H1 (cell line): ENCODE measurements around the gene SMG5. TPM values are rescaled to one million over a fixed set of nuclear protein-coding genes. Genes with fewer than 3 reads are reported as not detected.

Experiments
- CTCF ChIA-PET: fragments of 300-600 bp; sonication (Branson Sonifier 250); formaldehyde crosslinking; loops from one replicate; lab custom pipeline; 2021; ENCODE audit not compliant: partially characterized antibody; lab: Charles Lee
- POLR2A ChIA-PET: fragments of 300-600 bp; sonication (Branson Sonifier 250); formaldehyde crosslinking; loops from one replicate; lab custom pipeline; 2021; ENCODE audit warnings: inconsistent platforms; ENCODE audit not compliant: partially characterized antibody; lab: Charles Lee
- DNase-seq, 2 experiments: peaks; one replicate each; pipeline versions ENCODE4 v3.0.0 to v3.0.0-alpha.2; 2010 to 2022; ENCODE audit warnings: low spot score in 2 of 2, low read depth in 1 of 2, mixed read lengths in 1 of 2
- FAIRE-seq: peaks from 2 replicates; lab custom pipeline; 2011; peaks lifted over from hg19 to GRCh38; lab: Jason Lieb, UNC
- H2AFZ ChIP-seq: 2 replicates; pipeline ENCODE4 v1.8.1; 2012; ENCODE audit warnings: low read length, inconsistent platforms
- H2AK5ac ChIP-seq: 2 replicates; pipeline ENCODE4 v1.6.1; 2013; ENCODE audit warnings: low read depth, low read length
- H2BK120ac ChIP-seq: replicated peaks from 2 replicates; pipeline ENCODE3; 2013; ENCODE audit warnings: low read depth, low read length, inconsistent platforms
- H2BK12ac ChIP-seq: 2 replicates; pipeline ENCODE4 v1.6.1; 2013; ENCODE audit warnings: low read depth, low read length
- H2BK15ac ChIP-seq: 2 replicates; pipeline ENCODE4 v1.6.1; 2013; ENCODE audit warnings: low read length
- H2BK20ac ChIP-seq: 2 replicates; pipeline ENCODE4 v1.6.1; 2013; ENCODE audit warnings: low read length
- H2BK5ac ChIP-seq: 2 replicates; pipeline ENCODE4 v1.6.1; 2013; ENCODE audit warnings: low read depth, low read length
- H3K14ac ChIP-seq: 2 replicates; pipeline ENCODE4 v1.6.1; 2013; ENCODE audit warnings: inconsistent platforms; ENCODE audit not compliant: insufficient read length
- H3K18ac ChIP-seq: 2 replicates; pipeline ENCODE4 v1.6.1; 2013; ENCODE audit warnings: low read length; ENCODE audit errors: extremely low read depth
- H3K23ac ChIP-seq: 2 replicates; pipeline ENCODE4 v1.6.1; 2013; ENCODE audit warnings: inconsistent platforms; ENCODE audit not compliant: insufficient read length
- H3K23me2 ChIP-seq: 2 replicates; pipeline ENCODE4 v1.6.1; 2013; ENCODE audit warnings: low read depth, low read length
- H3K27ac ChIP-seq: 2 replicates; pipeline ENCODE4 v1.6.1; 2011; ENCODE audit warnings: low read depth, low read length, inconsistent platforms
- H3K27me3 ChIP-seq, 4 experiments: replicated peaks in 1 of 4; 1 replicate in 1 of 4; 2 replicates in 3 of 4; pipeline versions ENCODE4 v1.6.1 to v1.8.1; 2011 to 2013; ENCODE audit warnings: low read length in 3 of 4, mild to moderate bottlenecking in 3 of 4, inconsistent platforms in 2 of 4, mixed read lengths in 2 of 4, moderate library complexity in 1 of 4; ENCODE audit not compliant: control insufficient read depth in 3 of 4, insufficient read depth in 3 of 4; ENCODE audit errors: extremely low read depth in 1 of 4
- H3K36me3 ChIP-seq, 4 experiments: 2 replicates each; pipeline versions ENCODE4 v1.6.1 to v1.8.1; 2011 to 2013; ENCODE audit warnings: mild to moderate bottlenecking in 4 of 4, low read length in 3 of 4, moderate library complexity in 2 of 4, control low read depth in 1 of 4, inconsistent platforms in 1 of 4; ENCODE audit not compliant: insufficient read depth in 4 of 4, control insufficient read depth in 2 of 4
- H3K4ac ChIP-seq: replicated peaks from 2 replicates; pipeline ENCODE3; 2013; ENCODE audit warnings: low read length, low read depth, mixed read lengths, inconsistent platforms; ENCODE audit not compliant: insufficient read length
- H3K4me1 ChIP-seq, 4 experiments: replicated peaks in 1 of 4; 1 replicate in 1 of 4; 2 replicates in 3 of 4; pipeline versions ENCODE4 v1.6.1 to v1.8.1; 2011 to 2013; ENCODE audit warnings: low read length in 3 of 4, inconsistent platforms in 2 of 4, mixed read lengths in 1 of 4; ENCODE audit not compliant: insufficient read depth in 4 of 4, control insufficient read depth in 3 of 4
- H3K4me2 ChIP-seq, 2 experiments: 2 replicates each; pipeline versions ENCODE4 v1.6.1 to v1.8.1; 2011 to 2013; ENCODE audit warnings: low read depth in 2 of 2, low read length in 2 of 2, control low read depth in 1 of 2, inconsistent platforms in 1 of 2, mild to moderate bottlenecking in 1 of 2; ENCODE audit not compliant: insufficient read depth in 1 of 2
- H3K4me3 ChIP-seq, 4 experiments: fragments of 200-600, 300-600 bp in 1 of 4; sonication (generic), shearing (Covaris generic), sonication (Bioruptor Twin) in 1 of 4; 2 replicates each; pipeline versions ENCODE4 v1.5.1 to v1.8.1; 2011 to 2016; ENCODE audit warnings: low read length in 4 of 4, low read depth in 3 of 4, control low read depth in 2 of 4, inconsistent platforms in 2 of 4, mild to moderate bottlenecking in 2 of 4, mixed read lengths in 1 of 4, moderate library complexity in 1 of 4; ENCODE audit not compliant: insufficient read depth in 2 of 4; ENCODE audit errors: extremely low read depth in 1 of 4
- H3K56ac ChIP-seq: replicated peaks from 2 replicates; pipeline ENCODE3; 2013; ENCODE audit warnings: low read depth, mild to moderate bottlenecking, mixed read lengths, low read length, inconsistent platforms; ENCODE audit not compliant: insufficient read length
- H3K79me1 ChIP-seq: 2 replicates; pipeline ENCODE4 v1.6.1; 2013; ENCODE audit warnings: low read depth, low read length, control low read depth
- H3K79me2 ChIP-seq, 2 experiments: 2 replicates each; pipeline versions ENCODE4 v1.6.1 to v1.8.1; 2012 to 2013; ENCODE audit warnings: low read length in 2 of 2, mild to moderate bottlenecking in 2 of 2, inconsistent platforms in 1 of 2; ENCODE audit not compliant: insufficient read depth in 2 of 2, control insufficient read depth in 1 of 2
- H3K9ac ChIP-seq, 4 experiments: replicated peaks in 1 of 4; 1 replicate in 1 of 4; 2 replicates in 3 of 4; pipeline versions ENCODE4 v1.6.1 to v1.8.1; 2011 to 2013; ENCODE audit warnings: low read depth in 3 of 4, low read length in 3 of 4, control low read depth in 2 of 4, mild to moderate bottlenecking in 2 of 4, moderate library complexity in 2 of 4, inconsistent platforms in 1 of 4; ENCODE audit errors: extremely low read depth in 1 of 4
- H3K9me3 ChIP-seq, 2 experiments: 2 replicates each; pipeline versions ENCODE4 v1.6.1 to v1.8.1; 2012 to 2013; ENCODE audit warnings: mild to moderate bottlenecking in 2 of 2, moderate library complexity in 2 of 2, control low read depth in 1 of 2, inconsistent platforms in 1 of 2, low read depth in 1 of 2, low read length in 1 of 2, mixed read lengths in 1 of 2; ENCODE audit not compliant: insufficient read depth in 2 of 2
- H4K20me1 ChIP-seq, 2 experiments: replicated peaks in 1 of 2; 2 replicates each; pipeline versions ENCODE3 to v1.8.1; 2011 to 2013; ENCODE audit warnings: inconsistent platforms in 2 of 2, low read length in 2 of 2, mild to moderate bottlenecking in 1 of 2; ENCODE audit not compliant: insufficient read depth in 2 of 2, control insufficient read depth in 1 of 2
- H4K5ac ChIP-seq: 2 replicates; pipeline ENCODE4 v1.6.1; 2013; ENCODE audit warnings: low read length, low read depth, mixed read lengths, inconsistent platforms; ENCODE audit not compliant: insufficient read length
- H4K8ac ChIP-seq: 2 replicates; pipeline ENCODE4 v1.8.0; 2013; ENCODE audit warnings: mild to moderate bottlenecking, moderate library complexity, low read length, inconsistent platforms; ENCODE audit not compliant: insufficient read depth; ENCODE audit errors: extremely low read depth
- H4K91ac ChIP-seq: replicated peaks from 2 replicates; pipeline ENCODE3; 2013; ENCODE audit warnings: low read length, mixed read lengths, inconsistent platforms; ENCODE audit not compliant: insufficient read length
- GABPA ChIP-seq: IDR thresholded peaks from 2 replicates; pipeline ENCODE4 v1.6.1; 2011; ENCODE audit warnings: mild to moderate bottlenecking, low read length, moderate library complexity, borderline replicate concordance; ENCODE audit not compliant: insufficient read depth
- POLR2AphosphoS5 ChIP-seq: IDR thresholded peaks from 2 replicates; pipeline ENCODE4 v1.6.1; 2011; ENCODE audit warnings: low read depth, low read length
- WGBS, 2 experiments: shearing (Covaris generic) in 1 of 2; methylation state at CpG; one replicate each; pipeline versions ENCODE4 v1.1.6 to v1.1.7; 2013 to 2015; ENCODE audit warnings: low lambda C conversion rate in 2 of 2, mixed read lengths in 2 of 2, inconsistent platforms in 1 of 2, low coverage in 1 of 2, missing lambda C conversion rate in 1 of 2; ENCODE audit not compliant: insufficient replicate concordance in 2 of 2, insufficient coverage in 1 of 2, insufficient read length in 1 of 2; ENCODE audit errors: extremely low coverage in 1 of 2, missing lambda C conversion rate in 1 of 2; 5-methylcytosine and 5-hydroxymethylcytosine counted together
- polyA plus RNA-seq, 7 experiments: library from polyadenylated mRNA; depleted of rRNA in 3 of 7; stranded (reverse) in 5 of 7; unstranded in 2 of 7; fragments of >200 nt in 5 of 7; fragments of 200-250 nt in 2 of 7; gene quantifications; 1 replicate in 5 of 7; 2 replicates in 1 of 7; 4 replicates in 1 of 7; pipeline versions ENCODE4 v1.2.1 to v1.2.3, GENCODE V29; 2011 to 2013; ENCODE audit warnings: missing spikeins in 2 of 7, mixed read lengths in 2 of 7
- total RNA-seq: library from RNA; stranded (reverse); fragmentation: NEBNext Ultra II Directional; extraction: Animal tissue kit (Norgen Biotek cat#: 25700); gene quantifications from 2 replicates; pipeline ENCODE4 v1.2.1, GENCODE V29; 2021

SMG5 gene
- total and polyA plus RNA-seq, 2 of the 8 experiments (the other 6 are each of a cell fraction or from before 2014, with no cell fraction given): 32.7 to 98.0 TPM

DNA sequence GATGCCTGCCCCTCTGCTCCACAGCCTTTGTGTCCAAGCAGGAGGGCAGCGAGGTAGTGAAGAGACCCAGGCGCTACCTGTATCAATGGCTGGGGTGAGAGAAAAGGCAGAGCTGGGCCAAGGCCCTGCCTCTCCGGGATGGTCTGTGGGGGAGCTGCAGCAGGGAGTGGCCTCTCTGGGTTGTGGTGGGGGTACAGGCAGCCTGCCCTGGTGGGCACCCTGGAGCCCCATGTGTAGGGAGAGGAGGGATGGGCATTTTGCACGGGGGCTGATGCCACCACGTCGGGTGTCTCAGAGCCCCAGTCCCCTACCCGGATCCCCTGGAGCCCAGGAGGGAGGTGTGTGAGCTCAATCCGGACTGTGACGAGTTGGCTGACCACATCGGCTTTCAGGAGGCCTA, 39.9 kb downstream of the SMG5 start:
- Histone ChIP-seq H3K14ac (no peak overlapping the region), H3K79me1 (0 out of 2 replicates have a peak, but pooled peaks cover 2% of the 10 kb centered on the region), H4K91ac (no peak overlapping the region), H2AK5ac (no peak overlapping the region), H3K27ac (no peak overlapping the region; the same call in 1 of the 2 replicates), H3K23me2 (no peaks in the 10 kb centered on the region), H4K20me1 (peaks cover 2 to 11% of the 10 kb centered on the region in 2 experiments), H3K4ac (no peak overlapping the region), H2BK15ac (no peak overlapping the region), H3K79me2 (no peaks in the 10 kb centered on the region), H4K5ac (no peak overlapping the region), H3K56ac (no peak overlapping the region), H3K36me3 (peaks cover 8 to 19% (median 14%) of the 10 kb centered on the region in 4 experiments; a peak in 7 of 8 replicates), H3K4me2 (no peak overlapping the region), H3K23ac (no peak overlapping the region), H4K8ac (peak overlapping the region; percentile 7), H2AFZ (no peak overlapping the region), H3K4me1 (peaks cover 0 to 13% (median 5%) of the 10 kb centered on the region in 4 experiments; a peak in 6 of 7 replicates), H2BK120ac (no peak overlapping the region), H2BK12ac (no peak overlapping the region), H2BK20ac (no peak overlapping the region), H3K9ac (peak overlapping the region in 1 of 4 experiments; percentile 11; a peak in 1 of 7 replicates), H3K27me3 (no peaks in the 10 kb centered on the region), H3K18ac (no peak overlapping the region; the same call in 1 of the 2 replicates), H3K4me3 (no peak overlapping the region), H3K9me3 (no peaks in the 10 kb centered on the region), H2BK5ac (no peak overlapping the region)
- FAIRE-seq: no peak
- DNase-seq: peak in 1 of 2 experiments; percentile 52
- CTCF ChIA-PET: interaction anchor here (0.7 to 47.2 kb wide), 4 partner anchors 17 to 1879 kb away, joined by 3 to 1265 read pairs (median 8); partner anchors contain the start of gene SEMA4A
- 88% methylated on average over 10 of the region's 10 CpGs; no CpG with 5 or more reads in 1 of the 2 experiments for WGBS, 2 experiments
- POLR2A ChIA-PET: interaction anchor here (1.0 to 11.8 kb wide), 9 partner anchors 9 to 113 kb away, joined by 3 to 102 read pairs (median 8); partner anchors contain the start of genes SMG5 and TMEM79
- TF ChIP-seq GABPA (no peak), POLR2AphosphoS5 (peak; percentile 32; the same call in 1 of the 2 replicates)
